OCI-LY1 (cell line): Measurements from ENCODE around the gene FAM234B.

ENCODE experiments used
- H2AFZ ChIP-seq: fragments of 200-600 bp; sonication (generic), shearing (Covaris generic); 2 replicates; pipeline ENCODE4 v1.6.0; 2014; ENCODE audit warnings: antibody characterized with exemption, mild to moderate bottlenecking, low read length
- H3F3A ChIP-seq: fragments of 200-600 bp; sonication (generic), shearing (Covaris generic); 2 replicates; pipeline ENCODE4 v1.6.0; 2014; ENCODE audit warnings: mild to moderate bottlenecking, antibody characterized with exemption, low read length, moderate library complexity; ENCODE audit not compliant: insufficient read depth
- H3K27ac ChIP-seq: fragments of 200-600 bp; sonication (generic); 2 replicates; pipeline ENCODE4 v1.5.1; 2014; ENCODE audit warnings: low read length, mixed run types, mild to moderate bottlenecking, low read depth; ENCODE audit not compliant: poor library complexity, severe bottlenecking
- H3K27me3 ChIP-seq: fragments of 200-600 bp; sonication (generic); 2 replicates; pipeline ENCODE4 v1.6.0; 2014; ENCODE audit warnings: antibody characterized with exemption, mild to moderate bottlenecking, low read length, moderate library complexity; ENCODE audit not compliant: insufficient read depth
- H3K36me3 ChIP-seq: fragments of 200-600 bp; sonication (generic); 2 replicates; pipeline ENCODE4 v1.6.1; 2014; ENCODE audit warnings: mild to moderate bottlenecking, antibody characterized with exemption, low read length, moderate library complexity, mixed read lengths; ENCODE audit not compliant: insufficient read depth
- H3K4me1 ChIP-seq: fragments of 200-600 bp; sonication (generic); 2 replicates; pipeline ENCODE4 v1.5.1; 2014; ENCODE audit warnings: mild to moderate bottlenecking, low read length, moderate library complexity; ENCODE audit not compliant: insufficient read depth, severe bottlenecking
- H3K4me2 ChIP-seq: fragments of 200-600 bp; sonication (generic), shearing (Covaris generic); 2 replicates; pipeline ENCODE4 v1.6.1; 2014; ENCODE audit warnings: low read length
- H3K4me3 ChIP-seq: fragments of 200-600 bp; sonication (generic); 2 replicates; pipeline ENCODE4 v1.5.1; 2014; ENCODE audit warnings: low read length, low read depth, mild to moderate bottlenecking, mixed read lengths; ENCODE audit not compliant: poor library complexity, severe bottlenecking
- H3K79me2 ChIP-seq: fragments of 200-600 bp; shearing (Covaris generic); 2 replicates; pipeline ENCODE4 v1.6.1; 2016; ENCODE audit warnings: mixed run types, low read length, mixed read lengths; ENCODE audit not compliant: insufficient read depth
- H3K9ac ChIP-seq: fragments of 200-600 bp; sonication (generic), shearing (Covaris generic); 2 replicates; pipeline ENCODE4 v1.6.1; 2014; ENCODE audit warnings: mild to moderate bottlenecking, low read length, mixed read lengths
- H3K9me2 ChIP-seq: fragments of 200-600 bp; sonication (generic), shearing (Covaris generic); 2 replicates; pipeline ENCODE4 v1.6.1; 2014; ENCODE audit warnings: low read depth, mild to moderate bottlenecking, low read length, mixed read lengths
- H3K9me3 ChIP-seq: fragments of 200-600 bp; shearing (Covaris generic); 2 replicates; pipeline ENCODE4 v1.6.1; 2014; ENCODE audit warnings: low read length, mixed read lengths
- H4K20me1 ChIP-seq: fragments of 200-600 bp; sonication (generic), shearing (Covaris generic); 2 replicates; pipeline ENCODE4 v1.6.0; 2016; ENCODE audit warnings: mild to moderate bottlenecking, low read length; ENCODE audit not compliant: insufficient read depth
- EZH2 ChIP-seq: fragments of 200-600 bp; sonication (generic), shearing (Covaris generic); IDR thresholded peaks from 2 replicates; pipeline ENCODE4 v1.8.0; 2017; ENCODE audit warnings: borderline replicate concordance, mixed run types, mild to moderate bottlenecking, antibody characterized with exemption, low read length, moderate library complexity, mixed read lengths
- TF ChIP-seq, protein P1 (sequence below): fragments of 200-600 bp; sonication (generic), shearing (Covaris generic); IDR thresholded peaks from 2 replicates; pipeline ENCODE4 v1.5.1; 2017; ENCODE audit warnings: mild to moderate bottlenecking, antibody characterized with exemption, low read length, moderate library complexity, mixed read lengths

The FAM234B gene

GRCh38 chr12:13100882-13101769, 56.9 kb downstream of the FAM234B start:
- Histone ChIP-seq H3K79me2 (no peaks in the 10 kb centered on the region), H3K9me2 (no peaks in the 10 kb centered on the region), H3K9me3 (no peaks in the 10 kb centered on the region), H3K9ac (peak overlapping the region; percentile 51; the same call in 1 of the 2 replicates), H3K4me3 (peak overlapping the region; percentile 65), H3F3A (no peaks in the 10 kb centered on the region), H4K20me1 (no peaks in the 10 kb centered on the region), H3K4me2 (peak overlapping the region; percentile 74), H3K27ac (no peak overlapping the region), H3K36me3 (no peaks in the 10 kb centered on the region), H3K27me3 (no peaks in the 10 kb centered on the region), H3K4me1 (peaks cover 44% of the 10 kb centered on the region), H2AFZ (0 out of 2 replicates have a peak overlapping the region, but pooled peaks have one; percentile 1)
- TF ChIP-seq EZH2 = no peak
- TF ChIP-seq, protein P1, sequence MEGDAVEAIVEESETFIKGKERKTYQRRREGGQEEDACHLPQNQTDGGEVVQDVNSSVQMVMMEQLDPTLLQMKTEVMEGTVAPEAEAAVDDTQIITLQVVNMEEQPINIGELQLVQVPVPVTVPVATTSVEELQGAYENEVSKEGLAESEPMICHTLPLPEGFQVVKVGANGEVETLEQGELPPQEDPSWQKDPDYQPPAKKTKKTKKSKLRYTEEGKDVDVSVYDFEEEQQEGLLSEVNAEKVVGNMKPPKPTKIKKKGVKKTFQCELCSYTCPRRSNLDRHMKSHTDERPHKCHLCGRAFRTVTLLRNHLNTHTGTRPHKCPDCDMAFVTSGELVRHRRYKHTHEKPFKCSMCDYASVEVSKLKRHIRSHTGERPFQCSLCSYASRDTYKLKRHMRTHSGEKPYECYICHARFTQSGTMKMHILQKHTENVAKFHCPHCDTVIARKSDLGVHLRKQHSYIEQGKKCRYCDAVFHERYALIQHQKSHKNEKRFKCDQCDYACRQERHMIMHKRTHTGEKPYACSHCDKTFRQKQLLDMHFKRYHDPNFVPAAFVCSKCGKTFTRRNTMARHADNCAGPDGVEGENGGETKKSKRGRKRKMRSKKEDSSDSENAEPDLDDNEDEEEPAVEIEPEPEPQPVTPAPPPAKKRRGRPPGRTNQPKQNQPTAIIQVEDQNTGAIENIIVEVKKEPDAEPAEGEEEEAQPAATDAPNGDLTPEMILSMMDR = no peak

DNA sequence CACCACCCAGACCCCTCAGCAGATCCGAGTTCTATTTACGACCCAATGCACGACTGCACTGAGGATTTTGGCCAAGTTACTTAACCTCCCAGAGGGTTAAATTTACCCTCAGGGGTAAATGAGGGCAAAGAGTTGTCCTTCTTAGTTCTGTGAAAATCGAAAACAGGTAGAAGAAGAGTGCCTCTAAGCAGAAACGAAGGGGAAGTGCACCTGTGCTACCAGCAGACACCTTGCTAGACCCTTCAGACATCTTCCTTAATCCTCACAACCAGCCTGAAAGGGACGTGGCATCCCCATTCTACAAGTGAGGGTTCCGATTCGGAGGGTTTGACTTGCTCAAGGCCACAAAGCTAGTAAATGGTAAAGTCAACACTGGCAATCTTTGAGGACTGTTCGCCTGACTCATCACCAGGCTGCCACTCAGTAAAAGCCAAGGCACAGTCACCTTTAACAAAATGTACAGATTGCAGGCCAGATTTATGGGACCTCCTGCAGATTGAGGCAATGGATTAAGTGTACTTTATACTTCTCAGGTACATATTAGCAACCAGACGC, 57.7 kb downstream of the FAM234B start:
- H3K9me3 ChIP-seq = no peaks in the 10 kb centered on the region
- peak overlapping the region; percentile 74 for H3K4me2 ChIP-seq
- H3K79me2 ChIP-seq = no peaks in the 10 kb centered on the region
- H3K36me3 ChIP-seq = no peaks in the 10 kb centered on the region
- no peak for TF ChIP-seq EZH2
- TF ChIP-seq, protein P1 = no peak
- peak overlapping the region; percentile 65 for H3K4me3 ChIP-seq
- no peak overlapping the region for H3K27ac ChIP-seq
- no peak overlapping the region for H2AFZ ChIP-seq
- H3K27me3 ChIP-seq = no peaks in the 10 kb centered on the region
- H3K4me1 ChIP-seq = peaks cover 44% of the 10 kb centered on the region
- H3K9ac ChIP-seq = peak overlapping the region; percentile 51; the same call in 1 of the 2 replicates
- no peaks in the 10 kb centered on the region for H3F3A ChIP-seq
- no peaks in the 10 kb centered on the region for H4K20me1 ChIP-seq
- H3K9me2 ChIP-seq = no peaks in the 10 kb centered on the region

DNA sequence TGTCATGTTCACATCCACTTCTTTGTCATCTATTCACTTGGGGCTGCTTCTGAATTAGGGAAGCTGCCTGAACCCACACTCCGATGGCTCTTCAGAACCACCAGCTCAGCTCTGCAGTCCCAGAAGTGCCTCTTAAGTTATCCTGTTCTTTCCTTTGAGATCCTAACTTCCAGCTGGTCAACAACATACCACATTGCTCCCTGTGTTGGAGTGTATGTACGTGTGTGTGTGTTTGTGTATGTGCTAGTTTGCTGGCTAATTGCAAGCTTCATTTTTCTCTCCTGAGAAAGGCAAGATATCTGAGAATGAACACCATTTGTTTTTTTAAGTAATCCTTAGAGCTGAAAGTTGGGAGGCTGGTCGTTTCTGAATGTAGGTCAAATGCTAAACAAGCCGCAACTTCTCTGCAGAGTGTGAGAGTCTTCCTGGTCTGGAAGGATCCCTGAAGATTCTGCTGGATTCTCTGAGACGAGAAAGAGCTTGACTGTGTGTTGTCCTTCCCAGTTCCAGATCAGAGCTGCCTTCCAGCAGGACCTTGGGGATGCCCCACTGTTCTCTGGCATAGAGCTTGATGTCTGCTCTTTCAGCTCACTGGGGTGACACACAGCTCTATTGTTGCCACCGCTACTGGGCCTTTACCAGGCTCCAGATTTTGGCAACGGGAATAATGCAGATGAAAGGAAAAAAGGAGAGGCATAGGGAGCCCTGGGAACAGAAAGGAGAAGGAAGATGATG, 58.4 kb downstream of the FAM234B start:
- no peak for TF ChIP-seq EZH2
- H4K20me1 ChIP-seq = no peaks in the 10 kb centered on the region
- H3K9ac ChIP-seq = no peak overlapping the region
- no peaks in the 10 kb centered on the region for H3K27me3 ChIP-seq
- no peak overlapping the region for H2AFZ ChIP-seq
- no peaks in the 10 kb centered on the region for H3K9me2 ChIP-seq
- H3K9me3 ChIP-seq = no peaks in the 10 kb centered on the region
- no peaks in the 10 kb centered on the region for H3K79me2 ChIP-seq
- peaks cover 40% of the 10 kb centered on the region for H3K4me1 ChIP-seq
- no peak overlapping the region for H3K27ac ChIP-seq
- H3K4me2 ChIP-seq = no peak overlapping the region
- no peaks in the 10 kb centered on the region for H3K36me3 ChIP-seq
- H3F3A ChIP-seq = no peaks in the 10 kb centered on the region
- H3K4me3 ChIP-seq = no peak overlapping the region
